Measurements from ENCODE around the gene DENND1A.

GRCh38 chr9:123806829-123807228 lies 123.1 kb downstream of the DENND1A start:
- TF ChIP-seq SUZ12 (IDR thresholded peaks at IDR 0.05; ENCODE audit: extremely low read depth, insufficient read depth, insufficient read length): no peak
- no peak for TF ChIP-seq YY1 (IDR thresholded peaks at IDR 0.05; ENCODE audit: insufficient read depth, insufficient read length)

Data from NT2/D1 (cell line).